ENCODE measurements around the gene IGF2BP2.
"Not testable (repeated sequence)": the region's sequence is repeated elsewhere in the genome, so short reads cannot be mapped to it uniquely, and the experiment has no call there.

IGF2BP2 gene

GRCh38 chr3:185831990-185832389 lies 7.1 kb upstream of the IGF2BP2 start:
- DNase-seq = no peak

- no peak for DNase-seq
Measured at GRCh38 chr3:185831195-185831594, 6.4 kb upstream of the IGF2BP2 start.

- DNase-seq = no peak
Measured at GRCh38 chr3:185830018-185830797, 5.4 kb upstream of the IGF2BP2 start.

GRCh38 chr3:185828755-185829154 lies 3.9 kb upstream of the IGF2BP2 start:
- DNase-seq = no peak

- no peak for DNase-seq
Measured at GRCh38 chr3:185827595-185828344, 2.9 kb upstream of the IGF2BP2 start.

GRCh38 chr3:185825639-185826481 lies 1.0 kb upstream of the IGF2BP2 start:
- peak; percentile 4 for DNase-seq

GRCh38 chr3:185824051-185825005 lies 514 bp downstream of the IGF2BP2 start:
- DNase-seq = no peak

GRCh38 chr3:185823078-185824044 lies 1.5 kb downstream of the IGF2BP2 start:
- DNase-seq = no peak

- DNase-seq = no peak
Measured at GRCh38 chr3:185822221-185823000, 2.4 kb downstream of the IGF2BP2 start.

GRCh38 chr3:185820973-185821758 lies 3.7 kb downstream of the IGF2BP2 start:
- DNase-seq = no peak

GRCh38 chr3:185818267-185818875 lies 6.5 kb downstream of the IGF2BP2 start:
- no peak for DNase-seq

- DNase-seq = no peak
Measured at GRCh38 chr3:185815391-185816282, 9.2 kb downstream of the IGF2BP2 start.

- DNase-seq = no peak
Measured at GRCh38 chr3:185813691-185814215, 11.1 kb downstream of the IGF2BP2 start.

GRCh38 chr3:185813205-185813604 lies 11.6 kb downstream of the IGF2BP2 start:
- DNase-seq = no peak

GRCh38 chr3:185807445-185808068 lies 17.3 kb downstream of the IGF2BP2 start:
- DNase-seq = no peak

- not testable (repeated sequence) for DNase-seq
Measured at GRCh38 chr3:185798831-185799110, 26.1 kb downstream of the IGF2BP2 start.
